Cardiac muscle cell (in vitro differentiated cells and primary cell): ENCODE data around the gene TTC39A. TPM values are rescaled to one million over a fixed set of nuclear protein-coding genes. Genes with fewer than 3 reads are reported as not detected.

Experiments used
- DNase-seq, 2 donors: peaks; one replicate each; pipeline versions ENCODE4 v3.0.0 to v3.0.0-alpha.2; 2010 to 2017; ENCODE audit warnings: low read depth in 1 of 2, low spot score in 1 of 2
- H3K27ac ChIP-seq: fragments of 200-600 bp; sonication (generic); 2 replicates; pipeline ENCODE4 v1.5.1; 2016
- H3K27me3 ChIP-seq: fragments of 200-600 bp; sonication (generic); 2 replicates; pipeline ENCODE4 v1.6.0; 2016; ENCODE audit warnings: control low read depth
- H3K36me3 ChIP-seq: fragments of 200-600 bp; sonication (generic); 2 replicates; pipeline ENCODE4 v1.5.1; 2016; ENCODE audit warnings: control low read depth
- H3K4me1 ChIP-seq: fragments of 200-600 bp; sonication (generic); 2 replicates; pipeline ENCODE4 v1.8.1; 2017; ENCODE audit warnings: low read depth, mild to moderate bottlenecking, mixed run types
- H3K4me3 ChIP-seq: fragments of 200-600 bp; sonication (generic); 2 replicates; pipeline ENCODE4 v1.5.1; 2016; ENCODE audit warnings: mild to moderate bottlenecking
- H3K9me3 ChIP-seq: fragments of 200-600 bp; sonication (generic); 2 replicates; pipeline ENCODE4 v1.5.1; 2017; ENCODE audit warnings: low read depth, mild to moderate bottlenecking, control low read depth
- CTCF ChIP-seq: IDR thresholded peaks from 2 replicates; pipeline ENCODE4 v1.5.1; 2012; ENCODE audit warnings: low read depth, mild to moderate bottlenecking, low read length
- polyA plus RNA-seq: library from polyadenylated mRNA; unstranded; fragments of >200 nt; fragmentation: Nextera tagmentation; extraction: Ambion mirVana; gene quantifications from 2 replicates; pipeline ENCODE4 v1.2.1, GENCODE V29; 2016
- total RNA-seq: library from RNA; depleted of rRNA; stranded (reverse); fragments of >200 nt; gene quantifications from 2 replicates; pipeline ENCODE4 v1.2.3, GENCODE V29; 2016

TTC39A gene
- total and polyA plus RNA-seq, 2 experiments from 2014 or later, result 8.1 to 15.6 TPM

GRCh38 chr1:51320967-51321923 lies 9.1 kb downstream of the TTC39A start:
- Histone ChIP-seq H3K27ac (no peak overlapping the region), H3K36me3 (no peaks in the 10 kb centered on the region), H3K27me3 (no peaks in the 10 kb centered on the region), H3K4me1 (peaks cover 4% of the 10 kb centered on the region), H3K4me3 (no peak overlapping the region), H3K9me3 (no peaks in the 10 kb centered on the region)
- no peak for DNase-seq
- no peak for TF ChIP-seq CTCF

- H3K4me1 ChIP-seq, result no peaks in the 10 kb centered on the region
- no peaks in the 10 kb centered on the region for H3K9me3 ChIP-seq
- TF ChIP-seq CTCF, result no peak
- H3K27me3 ChIP-seq, result no peaks in the 10 kb centered on the region
- no peak overlapping the region for H3K4me3 ChIP-seq
- no peak for DNase-seq
- H3K27ac ChIP-seq, result no peak overlapping the region
- H3K36me3 ChIP-seq, result no peaks in the 10 kb centered on the region
Observed at GRCh38 chr1:51317798-51318197, 12.6 kb downstream of the TTC39A start.

- no peaks in the 10 kb centered on the region for H3K4me1 ChIP-seq
- H3K27me3 ChIP-seq, result no peaks in the 10 kb centered on the region
- no peak for DNase-seq
- no peaks in the 10 kb centered on the region for H3K9me3 ChIP-seq
- no peaks in the 10 kb centered on the region for H3K36me3 ChIP-seq
- H3K4me3 ChIP-seq, result no peak overlapping the region
- no peak overlapping the region for H3K27ac ChIP-seq
- TF ChIP-seq CTCF, result no peak
Observed at GRCh38 chr1:51316846-51317120, 13.6 kb downstream of the TTC39A start.

GRCh38 chr1:51316113-51316845 lies 14.1 kb downstream of the TTC39A start:
- Histone ChIP-seq H3K4me1 (no peaks in the 10 kb centered on the region), H3K4me3 (no peak overlapping the region), H3K27ac (no peak overlapping the region), H3K36me3 (no peaks in the 10 kb centered on the region), H3K27me3 (no peaks in the 10 kb centered on the region), H3K9me3 (no peaks in the 10 kb centered on the region)
- TF ChIP-seq CTCF, result no peak
- no peak for DNase-seq

GRCh38 chr1:51314974-51315373 lies 15.4 kb downstream of the TTC39A start:
- no peak for TF ChIP-seq CTCF
- DNase-seq, result no peak
- Histone ChIP-seq H3K36me3 (no peaks in the 10 kb centered on the region), H3K4me3 (no peak overlapping the region), H3K27ac (no peak overlapping the region), H3K4me1 (no peaks in the 10 kb centered on the region), H3K9me3 (no peaks in the 10 kb centered on the region), H3K27me3 (no peaks in the 10 kb centered on the region)
